HFF-Myc (cell line): ENCODE data around the gene SCAMP2.

Experiments
- DNase-seq: peaks from one replicate; pipeline ENCODE4 v3.0.0-alpha.2; 2011; ENCODE audit warnings: low read depth; ENCODE audit errors: extremely low read depth
- H3K4me3 ChIP-seq: replicated peaks from 2 replicates; pipeline ENCODE4 v1.5.1; 2011; ENCODE audit warnings: low read depth, mild to moderate bottlenecking, control low read depth, low read length
- CTCF ChIP-seq: IDR thresholded peaks from 2 replicates; pipeline ENCODE4 v1.5.1; 2012; ENCODE audit warnings: mild to moderate bottlenecking, low read depth, low read length, control low read depth; ENCODE audit errors: missing control alignments

The SCAMP2 gene

DNA sequence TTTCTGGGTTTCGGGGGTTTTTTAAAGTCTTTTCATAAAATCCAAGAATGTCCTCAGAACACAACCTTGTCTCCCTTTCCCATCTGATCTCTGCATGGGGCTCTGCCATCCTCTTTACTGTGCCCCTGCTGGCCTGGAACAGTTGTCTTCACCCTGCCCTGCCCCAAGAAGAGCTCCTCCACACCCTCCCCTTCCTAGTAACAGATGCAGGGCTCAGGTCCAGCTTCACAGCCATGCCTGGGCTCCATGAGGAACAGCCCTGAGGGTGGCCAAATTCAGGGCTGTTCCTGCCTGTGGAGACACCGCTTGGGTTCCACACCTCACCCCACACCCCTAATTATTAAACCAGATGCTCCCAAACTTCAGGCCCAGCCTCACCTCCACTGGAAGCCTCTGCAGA, 17.3 kb downstream of the SCAMP2 start:
- no peak for DNase-seq
- no peak overlapping the region for H3K4me3 ChIP-seq
- TF ChIP-seq CTCF, result no peak

- TF ChIP-seq CTCF, result no peak
- H3K4me3 ChIP-seq, result no peak overlapping the region
- no peak for DNase-seq
These were observed 18.6 kb downstream of the SCAMP2 start for GRCh38 chr15:74854453-74855022.

GRCh38 chr15:74851960-74852359, 21.2 kb downstream of the SCAMP2 start:
- DNase-seq, result no peak
- TF ChIP-seq CTCF, result no peak
- no peak overlapping the region for H3K4me3 ChIP-seq

- H3K4me3 ChIP-seq, result no peak overlapping the region
- DNase-seq, result no peak
- TF ChIP-seq CTCF, result no peak
These were observed 22.8 kb downstream of the SCAMP2 start for GRCh38 chr15:74850393-74850792.

DNA sequence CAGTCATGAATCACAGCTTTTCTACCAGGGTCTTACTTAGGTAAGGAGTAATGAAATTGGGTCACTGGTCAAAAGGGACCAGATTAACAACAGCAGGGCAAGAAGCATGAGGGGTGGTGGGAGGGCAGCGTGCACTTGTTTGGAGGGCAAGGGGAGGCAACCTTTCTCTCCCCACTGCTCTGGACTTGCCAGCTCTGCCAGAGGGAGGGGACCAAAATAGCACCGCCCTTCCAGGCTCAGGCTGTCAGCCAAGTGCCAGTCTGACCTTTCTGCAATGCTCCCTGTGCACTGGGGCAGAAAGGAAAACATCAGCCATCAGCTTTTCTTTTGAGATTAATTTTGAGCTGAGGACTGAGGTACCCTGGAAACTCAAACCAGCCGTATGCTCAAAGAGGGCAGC, 25.7 kb downstream of the SCAMP2 start:
- TF ChIP-seq CTCF, result no peak
- DNase-seq, result no peak
- no peak overlapping the region for H3K4me3 ChIP-seq

- DNase-seq, result no peak
- no peak overlapping the region for H3K4me3 ChIP-seq
- TF ChIP-seq CTCF, result no peak
These were observed 27.6 kb downstream of the SCAMP2 start for GRCh38 chr15:74845581-74845980.

DNA sequence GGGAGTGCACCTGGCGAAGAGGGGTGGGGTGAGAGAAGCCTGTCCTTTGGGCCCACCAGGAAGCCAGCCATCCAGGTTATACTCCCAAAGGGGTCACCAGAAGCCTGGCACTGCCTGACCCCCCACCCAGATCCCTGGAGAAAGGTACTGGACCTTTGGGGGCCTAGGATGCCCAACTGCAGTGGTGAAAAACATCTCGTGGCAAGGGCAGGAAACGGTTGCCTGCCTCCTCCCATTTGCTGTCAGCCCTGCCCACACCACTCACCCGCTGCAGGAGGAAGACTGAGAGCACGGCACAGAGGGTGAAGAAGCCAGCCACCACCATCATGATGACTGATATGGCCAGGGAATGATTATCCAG, 28.0 kb downstream of the SCAMP2 start:
- no peak for DNase-seq
- H3K4me3 ChIP-seq, result no peak overlapping the region
- TF ChIP-seq CTCF, result no peak
